Activated T-helper 1 cell treated with anti-CD3 and anti-CD28 coated beads, Interleukin-2, amount 50 U/mL, for 16 hours (primary cell): Measurements from ENCODE around the gene CSDE1.
A peak's percentile ranks its signal among the peaks of the same experiment; 100 is the strongest.

Experiments used
- DNase-seq, 2 donors: peaks; one replicate each; pipeline ENCODE4 v3.0.0-alpha.2; 2020; ENCODE audit warnings: low read depth in 1 of 2, low spot score in 1 of 2

Gene CSDE1

GRCh38 chr1:114750780-114751179 is 7.0 kb downstream of the CSDE1 start:
- DNase-seq, result no peak

- no peak for DNase-seq
Observed at GRCh38 chr1:114749835-114750234, 7.9 kb downstream of the CSDE1 start.

GRCh38 chr1:114746450-114747121 is 11.2 kb downstream of the CSDE1 start:
- DNase-seq, result no peak

GRCh38 chr1:114745291-114745690 is 12.5 kb downstream of the CSDE1 start:
- DNase-seq, result no peak

GRCh38 chr1:114741963-114742746 is 15.6 kb downstream of the CSDE1 start:
- no peak for DNase-seq

- DNase-seq, result no peak
Observed at GRCh38 chr1:114740331-114740730, 17.5 kb downstream of the CSDE1 start.

GRCh38 chr1:114737314-114737849 is 20.4 kb downstream of the CSDE1 start:
- DNase-seq, result no peak

- no peak for DNase-seq
Observed at GRCh38 chr1:114735479-114735878, 22.3 kb downstream of the CSDE1 start.

GRCh38 chr1:114729782-114730181 is 28.0 kb downstream of the CSDE1 start:
- no peak for DNase-seq

GRCh38 chr1:114728553-114728952 is 29.2 kb downstream of the CSDE1 start:
- DNase-seq, result no peak

GRCh38 chr1:114725230-114725629 is 32.6 kb downstream of the CSDE1 start:
- no peak for DNase-seq

GRCh38 chr1:114723915-114724314 is 33.9 kb downstream of the CSDE1 start:
- no peak for DNase-seq

GRCh38 chr1:114723457-114723856 is 34.3 kb downstream of the CSDE1 start:
- DNase-seq, result no peak

- no peak for DNase-seq
Observed at GRCh38 chr1:114720492-114720891, 37.3 kb downstream of the CSDE1 start.

- DNase-seq, result no peak
Observed at GRCh38 chr1:114719424-114719787, 38.4 kb downstream of the CSDE1 start.

GRCh38 chr1:114718661-114719423 is 38.9 kb downstream of the CSDE1 start:
- DNase-seq, result no peak

GRCh38 chr1:114716304-114717170 is 41.2 kb downstream of the CSDE1 start, which contains the start of gene NRAS:
Gene NRAS, minus strand, starts transcription at chr1:114716771. Its CDS starts 611 bp downstream, at chr1:114716160.
- peak; percentile 91 to 93 for DNase-seq

- DNase-seq, result no peak
Observed at GRCh38 chr1:114715952-114716303, 41.9 kb downstream of the CSDE1 start.

GRCh38 chr1:114712977-114713376 is 44.8 kb downstream of the CSDE1 start:
- no peak for DNase-seq

- DNase-seq, result no peak
Observed at GRCh38 chr1:114710360-114710759, 47.4 kb downstream of the CSDE1 start.

GRCh38 chr1:114707604-114708003 is 50.2 kb downstream of the CSDE1 start:
- DNase-seq, result no peak
